HG02678 (cell line): Measurements from ENCODE around the gene PAX2.

Experiments used
- ATAC-seq: cut with Tn5 transposase; IDR thresholded peaks from one replicate; pipeline ENCODE4 v1.9.1; 2021; ENCODE audit warnings: mild to moderate bottlenecking, moderate library complexity; ENCODE audit not compliant: unreplicated experiment

The PAX2 gene

DNA sequence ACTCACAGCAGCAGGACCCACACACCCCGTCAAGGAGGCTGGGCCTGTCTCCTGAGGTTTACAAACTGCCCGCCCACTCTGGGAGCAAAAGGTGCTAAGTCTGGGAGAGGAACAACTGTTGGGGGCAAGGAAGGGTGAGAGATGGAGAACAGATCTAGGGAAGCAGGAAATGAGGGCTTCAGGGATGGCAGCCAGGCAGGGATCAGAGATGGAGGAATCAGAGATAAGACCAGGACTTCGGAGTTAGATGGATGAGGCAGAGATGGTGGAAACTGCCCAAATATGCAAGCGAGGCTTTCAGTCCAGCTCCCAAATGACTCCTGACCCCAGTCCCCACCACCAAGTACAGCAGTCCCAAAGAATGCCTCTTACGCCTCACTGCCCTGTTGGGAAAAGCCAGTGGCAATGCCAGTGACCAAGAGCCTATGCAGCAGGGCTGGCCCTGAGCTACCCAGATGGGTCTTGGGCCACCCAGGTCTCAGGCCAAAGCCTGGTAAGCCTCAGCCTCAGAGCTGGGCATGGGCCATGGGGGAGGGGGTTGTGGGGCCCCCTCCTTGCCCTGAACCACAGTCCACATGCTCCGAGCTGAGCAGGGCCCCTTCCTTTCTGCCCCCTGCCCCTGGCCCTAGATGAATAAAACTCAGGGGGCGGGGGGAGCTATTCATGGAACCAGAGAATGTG lies 127.9 kb downstream of the PAX2 start:
- ATAC-seq: no peak

DNA sequence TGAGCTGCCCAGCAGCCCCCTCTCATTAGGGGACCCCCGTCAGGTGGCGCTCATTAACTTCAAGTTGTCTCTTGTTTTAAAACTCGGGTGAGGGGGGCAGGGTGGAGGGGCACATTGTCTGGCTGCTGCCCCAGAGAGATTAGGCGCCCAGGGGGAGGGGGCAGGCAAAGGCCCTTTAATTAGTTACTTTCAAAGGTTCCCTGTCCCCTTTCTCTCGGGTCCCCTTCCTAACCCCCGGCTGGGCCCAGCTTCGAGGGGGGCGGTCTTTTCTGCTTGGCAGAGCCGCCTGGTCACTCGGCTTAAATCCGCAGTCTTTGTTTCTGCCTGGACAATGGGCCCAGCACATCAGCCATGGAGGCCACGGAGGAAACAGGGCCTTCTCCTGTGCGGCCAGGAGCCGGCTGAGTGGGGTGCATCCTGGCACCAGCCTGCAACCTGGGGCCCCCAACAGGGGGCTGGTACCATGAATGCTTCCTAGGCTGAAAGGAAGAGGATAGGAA lies 128.5 kb downstream of the PAX2 start:
- no peak for ATAC-seq

DNA sequence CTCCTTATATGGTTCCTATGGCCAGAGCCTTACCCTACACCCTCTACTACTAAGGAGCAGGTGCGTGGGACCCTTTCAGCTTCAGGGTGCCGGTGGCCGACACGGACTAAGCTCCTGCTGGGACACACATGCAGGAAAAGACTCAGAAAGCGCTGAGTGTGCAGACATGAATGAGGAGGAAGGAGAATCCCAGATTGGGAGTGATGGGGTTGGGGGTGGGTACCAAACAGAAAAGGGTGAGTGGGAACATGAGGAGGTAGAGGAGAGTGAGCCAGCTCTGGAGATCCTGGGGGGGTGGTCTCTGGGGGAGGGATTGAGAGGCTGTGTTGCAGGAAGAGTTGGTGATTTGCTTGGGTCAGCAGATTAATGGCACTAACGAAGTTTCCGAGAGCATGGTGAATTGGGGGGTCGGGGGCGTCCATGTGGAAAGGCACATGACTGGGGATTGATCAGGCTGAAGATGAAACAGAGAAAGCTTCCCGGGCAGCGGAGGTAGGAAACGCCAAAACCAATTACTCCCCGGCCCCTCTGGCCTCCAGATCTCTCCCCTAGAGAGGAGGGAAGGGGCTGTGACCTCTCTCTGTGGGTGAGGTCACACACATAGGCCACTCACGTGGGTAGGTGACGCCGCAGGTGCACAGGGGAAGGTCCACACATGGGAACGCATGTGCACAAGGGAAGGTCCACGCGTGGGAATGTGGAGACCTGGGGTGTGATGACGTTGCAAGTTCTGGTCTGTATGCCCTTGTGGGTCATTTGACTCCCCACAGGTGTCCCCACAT lies 129.5 kb downstream of the PAX2 start:
- no peak for ATAC-seq

DNA sequence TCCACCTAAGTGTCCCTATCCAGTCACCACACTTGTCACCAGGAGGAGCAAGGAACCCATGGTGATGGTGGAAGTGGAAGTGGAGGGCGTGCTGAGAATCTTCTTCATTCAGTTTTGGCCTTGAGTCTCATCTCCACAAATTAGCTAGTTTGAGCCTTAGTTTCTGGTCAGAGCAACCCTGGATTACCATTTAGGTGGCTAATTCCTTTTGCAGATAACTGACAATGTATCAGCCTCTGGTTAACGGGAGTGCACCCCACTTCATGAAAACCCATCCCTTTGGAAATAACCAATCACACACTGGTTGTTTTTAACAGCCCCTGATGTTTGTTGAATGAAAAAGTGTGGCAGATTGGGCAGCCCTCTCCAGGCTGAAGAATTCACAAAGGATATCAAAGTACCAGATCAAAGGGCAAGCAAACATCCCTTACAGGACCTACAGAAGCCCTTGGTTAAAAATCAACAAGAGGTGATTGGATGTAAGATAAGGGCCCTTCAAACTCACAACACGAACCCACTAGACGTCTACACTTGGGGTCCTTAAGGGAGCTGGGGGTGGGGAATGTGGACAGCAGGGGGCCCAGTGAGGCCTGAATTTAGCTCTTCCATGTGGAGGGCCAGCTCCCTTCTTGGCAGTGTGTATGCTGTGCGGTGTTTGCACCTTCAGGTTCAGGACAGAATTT lies 130.2 kb downstream of the PAX2 start:
- no peak for ATAC-seq

DNA sequence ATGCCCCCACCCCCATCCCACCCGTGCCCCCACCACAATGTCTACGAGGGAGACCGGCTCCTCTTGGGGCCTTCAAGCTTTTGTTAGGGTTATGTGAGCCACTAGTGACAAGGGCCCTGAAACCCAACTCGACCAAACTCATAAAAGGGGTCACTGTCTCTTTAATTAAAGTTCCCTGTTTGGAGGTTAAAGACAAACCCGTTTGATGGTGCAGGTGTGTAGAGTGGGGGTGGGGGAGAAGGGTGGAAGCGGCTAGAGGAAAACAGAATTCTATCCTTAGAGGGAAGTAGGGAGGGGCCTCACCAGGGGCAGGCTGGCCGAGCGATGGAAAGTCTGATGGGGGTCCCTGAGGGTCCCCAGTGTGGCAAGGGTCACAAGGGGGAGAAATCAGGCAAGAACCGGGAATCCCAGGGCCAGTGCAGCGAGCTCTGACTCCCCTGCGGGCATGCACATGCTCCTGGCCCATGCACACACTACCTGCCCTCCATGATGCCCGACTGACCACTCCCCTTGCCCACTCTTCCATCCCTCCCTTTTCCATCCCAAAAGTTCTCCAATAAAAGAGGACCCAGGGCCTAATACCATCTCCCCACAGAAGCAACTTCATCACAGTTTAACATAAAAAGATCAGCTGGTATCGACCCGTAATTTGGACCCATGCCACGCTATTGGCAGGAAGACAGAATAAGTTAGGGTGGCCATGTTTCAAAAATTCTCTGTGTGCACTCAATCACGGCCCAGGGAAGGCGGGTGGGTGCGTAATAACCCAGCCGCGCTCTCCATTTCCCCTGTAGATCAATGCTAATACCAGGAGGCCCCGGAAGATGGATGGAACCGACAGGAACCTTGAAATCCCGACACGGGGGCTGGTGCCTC lies 131.4 kb downstream of the PAX2 start:
- no peak for ATAC-seq

DNA sequence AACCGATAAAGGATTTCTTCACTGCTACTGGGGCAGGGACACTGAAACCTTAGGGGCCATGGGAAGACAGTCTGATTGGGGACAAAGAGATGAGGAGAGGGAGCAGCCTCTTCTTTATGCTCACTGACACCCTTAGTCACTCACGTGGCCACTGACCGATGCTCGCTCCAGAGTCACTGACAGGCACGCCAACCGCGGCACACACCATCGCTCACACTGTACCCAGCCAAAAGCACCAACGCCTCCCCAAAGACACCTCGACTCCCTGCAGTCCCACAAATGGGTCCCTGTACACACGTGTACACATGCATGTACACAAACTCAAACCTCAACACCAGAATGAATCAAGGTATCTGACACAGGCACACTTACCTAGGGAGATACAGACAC lies 132.1 kb downstream of the PAX2 start:
- ATAC-seq: no peak

DNA sequence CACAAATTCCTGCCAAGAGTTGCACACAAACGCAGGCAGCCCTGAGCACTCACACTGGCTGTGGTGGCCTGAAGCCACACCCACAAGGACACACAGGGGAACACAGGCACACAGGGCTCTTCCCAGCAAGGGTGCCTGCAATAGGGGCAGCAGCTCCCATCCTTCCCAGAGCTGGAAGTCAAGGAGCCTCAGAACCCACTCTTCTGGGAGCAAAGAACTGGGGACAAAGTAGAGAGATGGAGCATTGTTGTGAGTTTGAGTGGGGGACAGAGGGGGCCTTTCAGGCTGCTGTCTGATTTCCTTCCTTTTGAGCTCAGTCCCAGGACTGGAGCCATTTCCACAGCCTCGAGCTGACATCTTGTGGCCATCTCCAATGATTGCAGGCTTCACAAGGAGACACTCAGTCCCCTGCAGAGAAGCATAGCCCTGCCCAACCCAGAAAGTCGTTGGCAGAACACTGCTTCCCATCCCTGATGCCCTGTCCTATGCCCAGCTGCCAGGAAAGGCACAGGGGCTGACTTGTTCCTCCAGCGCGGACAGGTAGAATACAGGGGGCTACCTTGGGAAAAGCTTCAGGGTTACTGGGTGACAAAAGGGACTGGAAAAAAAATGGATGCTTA lies 133.0 kb downstream of the PAX2 start:
- no peak for ATAC-seq
